ENCODE measurements around the gene TIA1. TPM values are rescaled to one million over a fixed set of nuclear protein-coding genes. Genes with fewer than 3 reads are reported as not detected.

The TIA1 gene
- total and polyA plus RNA-seq, 12 donors = 18.8 to 107 (median 43.2) TPM

DNA sequence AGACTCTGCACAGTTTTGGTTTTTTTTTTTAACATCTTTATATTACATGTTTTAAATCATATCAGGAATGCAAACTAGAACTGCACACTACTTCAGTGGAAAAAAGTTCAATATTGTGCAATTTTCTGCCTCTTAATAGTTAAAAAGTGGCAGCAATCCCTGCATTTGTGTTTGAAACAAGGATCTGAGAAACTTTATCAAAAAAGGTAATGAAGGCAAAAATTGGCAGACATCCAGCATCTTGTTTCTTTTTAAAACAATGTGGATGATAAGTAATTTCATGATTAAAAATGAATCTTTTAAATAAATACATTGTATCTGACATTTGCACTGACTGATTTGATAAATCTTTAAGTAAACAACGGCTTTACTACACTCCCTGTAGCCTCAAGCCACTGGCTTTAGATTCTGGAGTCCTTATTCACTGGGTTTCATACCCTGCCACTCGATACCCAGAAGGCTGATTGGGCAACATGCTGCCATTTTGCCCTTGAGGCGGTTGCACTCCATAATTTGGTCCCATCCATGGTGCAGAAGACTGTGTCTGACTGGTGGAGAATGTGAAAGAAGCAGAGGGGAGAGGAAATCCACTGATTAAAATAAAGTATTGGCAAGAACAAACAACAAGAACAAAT, 36.0 kb downstream of the TIA1 start:
- no peak for DNase-seq
- intact Hi-C loops (cut with DNase I) = no loop called here
- TF ChIP-seq, protein P1, sequence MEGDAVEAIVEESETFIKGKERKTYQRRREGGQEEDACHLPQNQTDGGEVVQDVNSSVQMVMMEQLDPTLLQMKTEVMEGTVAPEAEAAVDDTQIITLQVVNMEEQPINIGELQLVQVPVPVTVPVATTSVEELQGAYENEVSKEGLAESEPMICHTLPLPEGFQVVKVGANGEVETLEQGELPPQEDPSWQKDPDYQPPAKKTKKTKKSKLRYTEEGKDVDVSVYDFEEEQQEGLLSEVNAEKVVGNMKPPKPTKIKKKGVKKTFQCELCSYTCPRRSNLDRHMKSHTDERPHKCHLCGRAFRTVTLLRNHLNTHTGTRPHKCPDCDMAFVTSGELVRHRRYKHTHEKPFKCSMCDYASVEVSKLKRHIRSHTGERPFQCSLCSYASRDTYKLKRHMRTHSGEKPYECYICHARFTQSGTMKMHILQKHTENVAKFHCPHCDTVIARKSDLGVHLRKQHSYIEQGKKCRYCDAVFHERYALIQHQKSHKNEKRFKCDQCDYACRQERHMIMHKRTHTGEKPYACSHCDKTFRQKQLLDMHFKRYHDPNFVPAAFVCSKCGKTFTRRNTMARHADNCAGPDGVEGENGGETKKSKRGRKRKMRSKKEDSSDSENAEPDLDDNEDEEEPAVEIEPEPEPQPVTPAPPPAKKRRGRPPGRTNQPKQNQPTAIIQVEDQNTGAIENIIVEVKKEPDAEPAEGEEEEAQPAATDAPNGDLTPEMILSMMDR (IDR thresholded peaks at IDR 0.05) = no peak
- Histone ChIP-seq H3K27ac (no peak overlapping the region), H3K9me3 (no peaks in the 10 kb centered on the region), H3K36me3 (peaks cover 0 to 93% (median 44%) of the 10 kb centered on the region in 9 donors), H3K27me3 (no peaks in the 10 kb centered on the region), H3K4me3 (no peak overlapping the region), H3K4me1 (peaks cover 0 to 23% (median 3%) of the 10 kb centered on the region in 9 donors)
- 87 to 88% methylated on average over 3 of the region's 3 CpGs for WGBS, 2 donors
- no peak for ATAC-seq

DNA sequence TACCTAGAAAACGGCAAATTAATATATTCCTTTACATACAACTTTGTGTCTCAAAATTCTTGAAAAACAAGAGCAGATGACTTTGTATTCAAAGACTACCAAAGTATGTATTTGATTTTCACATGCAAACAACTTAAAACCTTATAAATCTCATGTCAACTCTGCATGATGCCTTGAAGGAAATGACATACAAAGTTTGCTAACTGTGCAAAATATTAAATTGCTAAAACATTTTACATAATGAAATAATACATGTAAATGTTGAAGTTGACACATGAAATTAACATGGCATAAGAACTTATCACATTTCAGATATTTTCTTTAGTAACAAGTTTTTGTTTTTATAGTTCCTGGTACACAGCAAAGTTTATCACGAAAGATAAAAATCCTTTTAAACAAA, 36.8 kb downstream of the TIA1 start:
- ATAC-seq = no peak
- Histone ChIP-seq H3K4me1 (peaks cover 0 to 23% (median 3%) of the 10 kb centered on the region in 9 donors), H3K4me3 (no peak overlapping the region), H3K36me3 (peaks cover 0 to 85% (median 38%) of the 10 kb centered on the region in 9 donors), H3K27me3 (no peaks in the 10 kb centered on the region), H3K27ac (no peak overlapping the region), H3K9me3 (no peaks in the 10 kb centered on the region)
- TF ChIP-seq, protein P1 (IDR thresholded peaks at IDR 0.05) = no peak
- DNase-seq = no peak
- 83 to 88% methylated on average over 2 of the region's 2 CpGs for WGBS, 2 donors
- intact Hi-C loops (cut with DNase I) = no loop called here

- Histone ChIP-seq H3K27me3 (no peaks in the 10 kb centered on the region), H3K4me3 (no peak overlapping the region), H3K9me3 (no peaks in the 10 kb centered on the region), H3K4me1 (no peaks in the 10 kb centered on the region), H3K27ac (no peak overlapping the region), H3K36me3 (peaks cover 0 to 16% (median 0%) of the 10 kb centered on the region in 9 donors)
- intact Hi-C loops (cut with DNase I) = no loop called here
- TF ChIP-seq, protein P1 (IDR thresholded peaks at IDR 0.05) = no peak
- WGBS, 2 donors = 78 to 82% methylated on average over 8 of the region's 8 CpGs
- no peak for ATAC-seq
- DNase-seq = no peak
These were observed 44.0 kb downstream of the TIA1 start for GRCh38 chr2:70204452-70204851.

GRCh38 chr2:70203086-70203485, 45.3 kb downstream of the TIA1 start:
- TF ChIP-seq, protein P1 (IDR thresholded peaks at IDR 0.05) = no peak
- ATAC-seq = no peak
- Histone ChIP-seq H3K4me1 (no peaks in the 10 kb centered on the region), H3K36me3 (peaks cover 0 to 5% (median 0%) of the 10 kb centered on the region in 9 donors), H3K27me3 (no peaks in the 10 kb centered on the region), H3K9me3 (no peaks in the 10 kb centered on the region), H3K4me3 (no peak overlapping the region), H3K27ac (no peak overlapping the region)
- WGBS, 2 donors = 75 to 84% methylated on average over 5 of the region's 5 CpGs
- DNase-seq = no peak
- intact Hi-C loops (cut with DNase I) = no loop called here

Data from heart right ventricle (tissue), 16 donors.